Smooth muscle cell (in vitro differentiated cells): ENCODE measurements around the gene CCL28. TPM values are rescaled to one million over a fixed set of nuclear protein-coding genes. Genes with fewer than 3 reads are reported as not detected.

Experiments
- DNase-seq: peaks from one replicate; lab custom pipeline; 2025; ENCODE audit not compliant: unreplicated experiment; lab: John Stamatoyannopoulos, UW
- H2AFZ ChIP-seq: fragments of 200-600 bp; sonication (generic); 2 replicates; pipeline ENCODE4 v1.6.0; 2016; ENCODE audit warnings: antibody characterized with exemption, low read depth, mild to moderate bottlenecking
- H3F3A ChIP-seq: fragments of 200-600 bp; sonication (generic); 2 replicates; pipeline ENCODE4 v1.6.0; 2017; ENCODE audit warnings: antibody characterized with exemption, low read depth
- H3K27ac ChIP-seq: fragments of 200-600 bp; sonication (generic); 2 replicates; pipeline ENCODE4 v1.5.1; 2016; ENCODE audit warnings: low read depth, mild to moderate bottlenecking
- H3K27me3 ChIP-seq: fragments of 200-600 bp; sonication (generic); 2 replicates; pipeline ENCODE4 v1.6.1; 2016; ENCODE audit warnings: low read depth, mild to moderate bottlenecking
- H3K36me3 ChIP-seq: fragments of 200-600 bp; sonication (generic); 2 replicates; pipeline ENCODE4 v1.5.1; 2016; ENCODE audit warnings: low read depth
- H3K4me1 ChIP-seq: fragments of 200-600 bp; sonication (generic); 2 replicates; pipeline ENCODE4 v1.5.1; 2016; ENCODE audit warnings: low read depth
- H3K4me2 ChIP-seq: fragments of 200-600 bp; sonication (generic); 2 replicates; pipeline ENCODE4 v1.6.0; 2016; ENCODE audit warnings: mild to moderate bottlenecking
- H3K4me3 ChIP-seq: fragments of 200-600 bp; sonication (generic); 2 replicates; pipeline ENCODE4 v1.5.1; 2016; ENCODE audit warnings: mild to moderate bottlenecking
- H3K79me2 ChIP-seq: fragments of 200-600 bp; sonication (generic); 2 replicates; pipeline ENCODE4 v1.6.0; 2016; ENCODE audit warnings: low read depth, mild to moderate bottlenecking
- H3K9ac ChIP-seq: fragments of 200-600 bp; sonication (generic); 2 replicates; pipeline ENCODE4 v1.6.0; 2016; ENCODE audit warnings: low read depth
- H3K9me3 ChIP-seq: fragments of 200-600 bp; sonication (generic); replicated peaks from 2 replicates; pipeline ENCODE4 v1.5.1; 2016; ENCODE audit warnings: low read depth
- H4K20me1 ChIP-seq: fragments of 200-600 bp; sonication (generic); 2 replicates; pipeline ENCODE4 v1.6.0; 2016; ENCODE audit warnings: low read depth
- CTCF ChIP-seq: fragments of 200-600 bp; sonication (generic); IDR thresholded peaks from 2 replicates; pipeline ENCODE4 v1.5.1; 2017; ENCODE audit warnings: borderline replicate concordance, mild to moderate bottlenecking, antibody characterized with exemption; ENCODE audit not compliant: insufficient read depth, poor library complexity, severe bottlenecking
- WGBS: methylation state at CpG from one replicate; pipeline ENCODE4 v1.1.7; 2016; ENCODE audit warnings: low lambda C conversion rate; 5-methylcytosine and 5-hydroxymethylcytosine counted together
- polyA plus RNA-seq: library from polyadenylated mRNA; unstranded; fragments of >200 nt; fragmentation: Nextera tagmentation; extraction: Ambion mirVana; gene quantifications from 2 replicates; pipeline ENCODE4 v1.2.1, GENCODE V29; 2016
- total RNA-seq: library from RNA; depleted of rRNA; stranded (reverse); fragments of >200 nt; gene quantifications from 2 replicates; pipeline ENCODE4 v1.2.3, GENCODE V29; 2014

Gene CCL28
- total and polyA plus RNA-seq, 2 experiments from 2014 or later = 0.22 TPM; not detected in 1

GRCh38 chr5:43416803-43417394, 4.7 kb upstream of the CCL28 start:
- Histone ChIP-seq H3F3A (no peaks in the 10 kb centered on the region), H4K20me1 (no peaks in the 10 kb centered on the region), H3K36me3 (no peaks in the 10 kb centered on the region), H3K27ac (no peak overlapping the region), H3K27me3 (no peaks in the 10 kb centered on the region), H3K9me3 (no peaks in the 10 kb centered on the region), H3K79me2 (no peaks in the 10 kb centered on the region), H3K4me2 (no peak overlapping the region), H3K4me1 (no peaks in the 10 kb centered on the region), H3K4me3 (no peak overlapping the region), H3K9ac (no peak overlapping the region), H2AFZ (no peak overlapping the region)
- 72% methylated on average over 3 of the region's 3 CpGs for WGBS
- no peak for DNase-seq
- TF ChIP-seq CTCF = no peak

- 78% methylated on average over 3 of the region's 3 CpGs for WGBS
- no peaks in the 10 kb centered on the region for H3K27me3 ChIP-seq
- no peaks in the 10 kb centered on the region for H3K79me2 ChIP-seq
- no peaks in the 10 kb centered on the region for H3K9me3 ChIP-seq
- H4K20me1 ChIP-seq = no peaks in the 10 kb centered on the region
- DNase-seq = no peak
- no peaks in the 10 kb centered on the region for H3K4me1 ChIP-seq
- no peaks in the 10 kb centered on the region for H3F3A ChIP-seq
- H3K4me3 ChIP-seq = no peak overlapping the region
- no peak overlapping the region for H3K4me2 ChIP-seq
- no peaks in the 10 kb centered on the region for H3K36me3 ChIP-seq
- no peak overlapping the region for H3K27ac ChIP-seq
- no peak overlapping the region for H3K9ac ChIP-seq
- no peak overlapping the region for H2AFZ ChIP-seq
- TF ChIP-seq CTCF = no peak
These were observed 4.0 kb upstream of the CCL28 start for GRCh38 chr5:43415935-43416802.

- DNase-seq = no peak
- no peaks in the 10 kb centered on the region for H3K9me3 ChIP-seq
- no peak overlapping the region for H2AFZ ChIP-seq
- no peaks in the 10 kb centered on the region for H3K27me3 ChIP-seq
- no peak overlapping the region for H3K9ac ChIP-seq
- no peaks in the 10 kb centered on the region for H4K20me1 ChIP-seq
- H3F3A ChIP-seq = no peaks in the 10 kb centered on the region
- H3K4me2 ChIP-seq = no peak overlapping the region
- H3K36me3 ChIP-seq = no peaks in the 10 kb centered on the region
- no peak overlapping the region for H3K4me3 ChIP-seq
- no peak overlapping the region for H3K27ac ChIP-seq
- TF ChIP-seq CTCF = no peak
- WGBS = 89% methylated on average over 2 of the region's 2 CpGs
- no peaks in the 10 kb centered on the region for H3K79me2 ChIP-seq
- H3K4me1 ChIP-seq = no peaks in the 10 kb centered on the region
These were observed 1.8 kb upstream of the CCL28 start for GRCh38 chr5:43413966-43414365.
